ENCODE data around the gene SEC22B. TPM values are rescaled to one million over a fixed set of nuclear protein-coding genes. Genes with fewer than 3 reads are reported as not detected.
"Not testable (repeated sequence)": the region's sequence is repeated elsewhere in the genome, so short reads cannot be mapped to it uniquely, and the experiment has no call there.

The SEC22B gene
- total RNA-seq, 1 experiment from 2014 or later: 54.9 TPM

- not testable (repeated sequence) for DNase-seq (ENCODE audit: low read depth)
Observed at GRCh38 chr1:120145806-120146205, 30.5 kb downstream of the SEC22B start.

DNA sequence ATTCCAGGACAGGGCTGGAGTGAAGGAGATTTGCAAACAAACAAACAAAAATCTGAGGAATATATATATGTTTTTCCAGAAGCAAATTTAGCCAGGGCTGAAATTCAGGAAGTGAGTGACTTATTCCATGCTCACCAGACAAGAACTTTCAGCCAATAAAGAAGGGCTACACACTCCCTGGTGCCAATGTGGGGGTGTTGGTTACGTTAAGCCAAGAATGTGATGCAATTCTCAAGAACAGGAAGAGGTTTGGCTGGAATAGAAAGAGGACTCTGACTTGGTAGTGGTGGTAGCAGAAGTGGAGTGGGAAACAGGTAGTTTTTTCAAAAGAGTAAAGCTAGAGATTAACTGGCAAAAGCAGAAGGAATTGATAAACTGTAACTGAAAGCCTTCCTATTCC, 31.7 kb downstream of the SEC22B start:
- not testable (repeated sequence) for DNase-seq (ENCODE audit: low read depth)

DNA sequence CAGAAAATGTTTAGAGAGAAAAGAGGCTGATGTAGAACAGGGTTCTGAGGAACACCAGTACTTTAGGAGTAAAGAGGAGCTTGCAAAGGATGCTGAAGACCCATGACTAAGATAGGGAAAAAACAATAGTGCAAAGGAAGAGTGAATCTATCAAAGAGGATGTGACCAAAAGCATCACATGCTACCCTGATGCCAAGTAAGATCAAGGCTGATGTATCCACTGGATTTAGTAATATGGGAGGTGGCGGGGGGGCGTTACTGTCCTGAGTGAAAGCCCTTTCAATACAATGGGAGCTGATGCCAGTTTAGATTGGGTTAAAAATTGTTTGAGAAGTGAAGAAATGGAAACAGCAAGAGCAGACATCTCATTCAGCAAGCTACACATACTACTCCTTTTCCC, 32.2 kb downstream of the SEC22B start:
- DNase-seq (ENCODE audit: low read depth): peak; percentile 2

GRCh38 chr1:120143334-120143733, 33.0 kb downstream of the SEC22B start:
- DNase-seq (ENCODE audit: low read depth): peak; percentile 64

DNA sequence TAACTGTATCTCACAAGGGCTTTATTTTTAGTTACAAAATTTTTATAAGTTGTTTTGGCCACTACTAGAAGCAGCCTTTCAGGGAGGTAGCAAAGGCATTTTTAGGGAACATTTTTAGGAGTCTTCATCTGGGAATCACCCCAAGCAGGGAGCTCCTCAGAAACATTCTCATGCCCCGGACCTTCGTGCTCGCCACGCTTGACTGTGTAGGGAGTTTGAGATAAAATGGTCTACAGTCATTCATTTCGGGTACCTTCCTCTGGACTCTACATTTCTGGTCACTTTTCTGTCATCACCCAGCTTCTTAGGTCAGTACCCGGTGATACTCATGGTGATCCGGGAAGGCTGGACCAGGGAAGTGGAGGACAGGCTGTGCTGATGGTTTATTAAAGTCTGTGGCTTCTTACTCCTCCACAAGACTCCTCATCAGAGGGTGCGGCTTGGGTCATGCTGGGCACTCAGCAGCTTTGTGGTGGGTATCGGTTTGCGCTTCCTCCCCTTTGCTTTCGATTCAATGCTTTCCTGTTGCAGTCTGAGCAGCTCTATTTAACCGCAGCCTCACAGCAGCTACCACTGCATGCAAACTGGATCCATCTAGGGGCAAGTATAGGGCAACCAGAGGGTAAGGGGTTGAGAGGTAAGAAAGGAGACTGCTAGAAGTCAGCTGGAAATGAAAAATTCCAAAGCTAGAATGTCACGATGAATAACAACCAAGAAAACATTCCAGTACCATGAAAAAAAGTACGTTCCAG, 33.6 kb downstream of the SEC22B start:
- DNase-seq (ENCODE audit: low read depth): peak; percentile 95

DNA sequence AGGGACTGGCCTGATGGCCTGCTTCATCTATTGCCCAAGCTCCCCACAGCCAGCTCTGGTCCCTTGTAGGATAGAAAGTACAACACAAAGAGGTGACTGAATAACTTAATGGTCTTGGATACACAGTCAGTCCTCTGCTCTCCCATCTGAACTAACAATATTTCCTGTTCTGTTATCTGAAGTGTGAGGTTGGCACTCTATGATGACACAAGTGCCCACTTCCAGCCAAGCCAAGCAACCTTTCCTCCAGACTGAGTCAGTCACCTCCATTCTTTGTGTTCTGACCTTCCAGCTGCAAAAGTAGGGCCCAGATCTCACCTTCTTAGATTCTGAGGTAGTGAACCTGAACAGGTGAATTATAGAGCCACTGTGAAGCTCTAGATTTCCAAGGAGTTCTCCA, 34.5 kb downstream of the SEC22B start:
- DNase-seq (ENCODE audit: low read depth): not testable (repeated sequence)

DNA sequence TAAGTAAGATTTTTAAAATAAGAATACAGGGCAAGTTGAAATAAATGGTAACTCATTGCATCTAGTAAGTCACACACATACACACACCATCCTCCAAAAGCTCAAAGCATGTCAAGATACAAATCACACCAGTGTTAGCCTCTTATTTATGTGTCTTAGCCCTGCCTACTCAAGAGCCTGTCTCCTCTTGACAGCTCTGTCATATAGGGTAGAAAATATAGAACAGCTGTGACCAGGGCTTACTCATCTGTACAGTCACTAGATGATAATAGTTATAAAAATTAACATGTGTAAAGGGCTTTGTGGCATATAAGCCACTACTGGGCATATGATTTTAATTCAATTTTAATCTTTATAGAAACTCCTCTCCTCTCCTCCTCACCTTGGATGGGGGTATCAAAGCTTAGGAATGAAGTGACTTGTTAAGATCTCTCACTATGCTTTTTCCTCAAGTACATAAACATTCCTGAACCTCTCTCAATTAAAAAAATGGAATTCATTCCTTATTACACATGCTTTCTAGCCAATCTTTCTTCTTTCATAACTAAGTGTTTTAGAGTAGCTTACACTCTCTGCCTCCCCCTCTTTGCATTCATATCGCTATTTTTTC, 35.6 kb downstream of the SEC22B start:
- not testable (repeated sequence) for DNase-seq (ENCODE audit: low read depth)

DNA sequence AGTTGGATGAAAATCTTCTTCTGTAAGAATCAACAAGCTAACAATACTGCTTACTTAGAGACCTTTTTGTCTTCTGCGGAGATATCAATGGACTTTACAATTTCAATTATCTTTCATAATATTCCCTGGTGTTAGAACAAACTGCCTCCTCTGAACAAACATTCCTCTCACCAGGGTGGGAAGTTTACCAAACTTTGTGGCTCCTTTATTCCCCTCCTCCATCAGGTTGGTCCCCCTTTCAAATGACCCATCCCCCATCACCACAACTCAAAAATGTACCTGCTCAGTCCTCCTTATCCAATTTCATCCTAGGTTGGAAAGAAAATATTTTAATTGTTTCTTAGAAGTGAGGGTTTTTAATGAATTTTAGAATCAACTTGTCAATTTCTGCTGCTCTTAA, 40.2 kb downstream of the SEC22B start:
- DNase-seq (ENCODE audit: low read depth): not testable (repeated sequence)

- DNase-seq (ENCODE audit: low read depth): not testable (repeated sequence)
Observed at GRCh38 chr1:120133928-120134325, 42.4 kb downstream of the SEC22B start.

GRCh38 chr1:120133228-120133927, 42.9 kb downstream of the SEC22B start:
- no peak for DNase-seq (ENCODE audit: low read depth)

- not testable (repeated sequence) for DNase-seq (ENCODE audit: low read depth)
Observed at GRCh38 chr1:120132406-120132763, 43.9 kb downstream of the SEC22B start.

DNA sequence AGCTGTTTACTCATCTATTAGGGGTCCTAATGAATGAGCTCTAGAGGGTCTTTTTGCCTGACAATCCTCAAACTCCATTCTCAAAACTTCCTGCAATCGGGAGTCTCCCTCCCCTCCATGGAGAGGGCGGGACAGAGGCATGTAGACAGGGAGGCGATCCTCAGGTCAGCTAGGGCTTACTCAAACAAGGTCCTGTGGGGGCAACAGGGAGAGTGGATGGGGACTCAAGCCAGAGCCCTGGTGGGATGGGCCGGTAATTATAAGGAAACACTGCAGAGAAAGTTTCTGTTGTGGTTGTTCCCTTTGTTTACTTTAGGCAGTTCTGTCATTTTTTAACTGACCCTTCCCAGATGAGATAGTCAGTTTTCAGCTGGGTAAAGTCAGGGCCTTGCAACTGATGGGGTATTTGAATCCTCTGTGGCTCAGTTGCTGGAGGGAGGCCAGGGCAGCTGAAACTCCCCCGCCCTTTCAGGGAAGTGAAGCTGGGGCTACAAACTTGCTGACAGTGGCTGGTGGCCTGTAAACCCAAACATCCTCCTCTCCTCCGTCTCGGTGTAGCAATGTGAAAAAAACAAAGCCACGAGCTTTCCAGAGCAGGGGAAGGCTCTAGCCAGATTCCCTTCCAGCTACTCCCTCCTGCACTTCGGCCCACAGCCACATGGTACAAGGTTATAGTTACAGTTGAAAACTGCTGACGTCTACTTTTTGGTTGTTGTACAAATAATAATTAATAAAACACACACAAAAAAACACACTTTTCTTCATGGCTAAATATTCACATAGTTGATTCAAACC, 44.5 kb downstream of the SEC22B start:
- peak; percentile 42 for DNase-seq (ENCODE audit: low read depth)

DNA sequence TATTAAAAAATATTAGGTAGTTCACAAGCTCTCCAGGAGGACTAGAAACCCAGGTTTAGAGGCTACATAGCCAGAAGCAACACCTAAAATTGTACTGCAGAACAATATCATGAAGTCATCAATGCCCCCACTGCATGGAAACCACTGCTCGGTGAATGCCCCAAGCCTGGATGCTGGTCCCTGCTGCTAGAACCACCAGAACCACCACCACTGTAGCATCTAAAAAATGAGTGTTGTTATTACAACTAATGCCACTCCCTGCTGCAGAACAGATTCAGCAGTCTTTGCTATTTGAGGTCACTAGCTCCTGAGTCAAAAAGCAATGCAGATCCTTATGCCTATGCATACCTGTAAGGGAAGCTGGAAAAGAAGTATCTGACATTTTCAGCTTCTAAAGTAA, 48.4 kb downstream of the SEC22B start:
- DNase-seq (ENCODE audit: low read depth): not testable (repeated sequence)

DNA sequence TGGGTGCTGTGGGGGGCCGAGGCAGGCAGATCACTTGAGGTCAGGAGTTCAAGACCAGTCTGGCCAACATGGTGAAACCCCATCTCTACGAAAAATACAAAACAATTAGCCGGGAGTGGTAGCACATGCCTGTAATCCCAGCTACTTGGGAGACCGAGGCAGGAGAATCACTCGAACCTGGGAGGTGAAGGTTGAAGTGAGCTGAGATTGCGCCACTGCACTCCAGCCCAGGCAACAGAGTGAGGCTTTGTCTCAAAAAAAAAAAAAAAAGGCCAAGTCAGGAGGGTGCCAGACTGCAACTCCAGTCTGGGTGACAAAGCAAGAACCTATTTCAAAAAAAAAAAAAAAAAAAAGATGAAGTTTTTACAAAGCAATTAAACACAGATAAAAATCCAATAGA, 50.1 kb downstream of the SEC22B start:
- DNase-seq (ENCODE audit: low read depth): not testable (repeated sequence)

- not testable (repeated sequence) for DNase-seq (ENCODE audit: low read depth)
Observed at GRCh38 chr1:120124628-120125027, 51.7 kb downstream of the SEC22B start.

DNA sequence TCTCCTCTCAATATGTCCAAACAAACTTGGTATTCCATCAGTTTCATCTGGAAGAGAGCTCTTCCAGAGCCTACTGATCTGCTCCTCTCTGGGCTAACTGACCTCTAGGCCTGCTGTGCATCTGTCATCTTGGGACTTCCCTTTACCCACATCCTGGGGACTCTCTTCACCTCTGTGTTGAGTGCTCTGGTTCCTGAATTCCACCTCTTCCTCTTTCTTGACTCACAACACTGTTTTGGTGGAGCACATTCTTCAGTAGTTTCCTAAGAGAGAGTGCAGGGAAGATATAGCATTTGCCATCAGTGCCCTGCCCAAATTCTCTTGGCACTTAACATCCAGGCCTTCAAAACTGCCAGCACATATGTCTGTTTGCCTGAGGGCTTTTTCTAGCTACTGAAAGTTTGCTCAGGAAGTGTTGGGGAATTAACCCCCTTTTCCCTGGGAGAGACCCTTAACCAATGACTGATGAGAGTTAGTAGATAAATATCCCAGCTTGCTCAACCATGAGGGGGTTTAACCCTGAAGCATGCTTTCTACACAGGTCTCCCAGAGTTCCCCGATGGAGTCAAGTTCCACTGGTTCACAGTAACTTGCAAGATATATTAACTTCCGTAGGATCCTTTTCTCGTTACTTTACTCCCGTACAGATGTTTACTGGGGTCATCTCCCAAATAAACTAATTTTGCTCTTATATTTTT, 52.4 kb downstream of the SEC22B start:
- DNase-seq (ENCODE audit: low read depth): not testable (repeated sequence)

- not testable (repeated sequence) for DNase-seq (ENCODE audit: low read depth)
Observed at GRCh38 chr1:120122262-120122893, 53.9 kb downstream of the SEC22B start.

GRCh38 chr1:120121830-120122229, 54.5 kb downstream of the SEC22B start:
- not testable (repeated sequence) for DNase-seq (ENCODE audit: low read depth)

DNA sequence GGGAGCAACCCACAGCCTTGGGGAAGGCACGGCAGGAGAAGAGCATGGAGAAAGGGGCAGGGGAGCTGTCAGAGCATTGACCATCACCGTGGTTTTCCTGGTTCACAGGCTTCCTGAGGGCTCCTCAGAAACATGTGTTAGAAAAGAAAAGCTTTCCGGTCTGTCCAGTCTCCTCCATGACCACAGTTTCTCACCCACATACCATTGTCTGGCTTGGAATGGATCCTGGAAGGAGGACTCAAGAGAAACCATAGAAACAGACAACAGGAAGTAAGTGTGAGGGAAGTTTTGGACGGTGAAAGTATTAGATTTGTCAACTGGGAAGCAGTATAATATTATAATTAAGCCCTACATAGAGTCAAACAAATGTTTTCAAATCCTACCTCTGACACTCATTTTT, 55.8 kb downstream of the SEC22B start:
- not testable (repeated sequence) for DNase-seq (ENCODE audit: low read depth)

- DNase-seq (ENCODE audit: low read depth): not testable (repeated sequence)
Observed at GRCh38 chr1:120117371-120118177, 58.7 kb downstream of the SEC22B start.
